H1 (cell line): ENCODE measurements around the gene USF1. TPM values are rescaled to one million over a fixed set of nuclear protein-coding genes. Genes with fewer than 3 reads are reported as not detected.
A peak's percentile ranks its signal among the peaks of the same experiment; 100 is the strongest.

Experiments
- CTCF ChIA-PET: fragments of 300-600 bp; sonication (Branson Sonifier 250); formaldehyde crosslinking; loops from one replicate; lab custom pipeline; 2021; ENCODE audit not compliant: partially characterized antibody; lab: Charles Lee
- POLR2A ChIA-PET: fragments of 300-600 bp; sonication (Branson Sonifier 250); formaldehyde crosslinking; loops from one replicate; lab custom pipeline; 2021; ENCODE audit warnings: inconsistent platforms; ENCODE audit not compliant: partially characterized antibody; lab: Charles Lee
- DNase-seq, 2 experiments: peaks; one replicate each; pipeline versions ENCODE4 v3.0.0 to v3.0.0-alpha.2; 2010 to 2022; ENCODE audit warnings: low spot score in 2 of 2, low read depth in 1 of 2, mixed read lengths in 1 of 2
- FAIRE-seq: peaks from 2 replicates; lab custom pipeline; 2011; peaks lifted over from hg19 to GRCh38; lab: Jason Lieb, UNC
- H2AFZ ChIP-seq: 2 replicates; pipeline ENCODE4 v1.8.1; 2012; ENCODE audit warnings: low read length, inconsistent platforms
- H2AK5ac ChIP-seq: 2 replicates; pipeline ENCODE4 v1.6.1; 2013; ENCODE audit warnings: low read depth, low read length
- H2BK120ac ChIP-seq: replicated peaks from 2 replicates; pipeline ENCODE3; 2013; ENCODE audit warnings: low read depth, low read length, inconsistent platforms
- H2BK12ac ChIP-seq: 2 replicates; pipeline ENCODE4 v1.6.1; 2013; ENCODE audit warnings: low read depth, low read length
- H2BK15ac ChIP-seq: 2 replicates; pipeline ENCODE4 v1.6.1; 2013; ENCODE audit warnings: low read length
- H2BK20ac ChIP-seq: 2 replicates; pipeline ENCODE4 v1.6.1; 2013; ENCODE audit warnings: low read length
- H2BK5ac ChIP-seq: 2 replicates; pipeline ENCODE4 v1.6.1; 2013; ENCODE audit warnings: low read depth, low read length
- H3K14ac ChIP-seq: 2 replicates; pipeline ENCODE4 v1.6.1; 2013; ENCODE audit warnings: inconsistent platforms; ENCODE audit not compliant: insufficient read length
- H3K18ac ChIP-seq: 2 replicates; pipeline ENCODE4 v1.6.1; 2013; ENCODE audit warnings: low read length; ENCODE audit errors: extremely low read depth
- H3K23ac ChIP-seq: 2 replicates; pipeline ENCODE4 v1.6.1; 2013; ENCODE audit warnings: inconsistent platforms; ENCODE audit not compliant: insufficient read length
- H3K23me2 ChIP-seq: 2 replicates; pipeline ENCODE4 v1.6.1; 2013; ENCODE audit warnings: low read depth, low read length
- H3K27ac ChIP-seq: 2 replicates; pipeline ENCODE4 v1.6.1; 2011; ENCODE audit warnings: low read depth, low read length, inconsistent platforms
- H3K27me3 ChIP-seq, 4 experiments: replicated peaks in 1 of 4; 1 replicate in 1 of 4; 2 replicates in 3 of 4; pipeline versions ENCODE4 v1.6.1 to v1.8.1; 2011 to 2013; ENCODE audit warnings: low read length in 3 of 4, mild to moderate bottlenecking in 3 of 4, inconsistent platforms in 2 of 4, mixed read lengths in 2 of 4, moderate library complexity in 1 of 4; ENCODE audit not compliant: control insufficient read depth in 3 of 4, insufficient read depth in 3 of 4; ENCODE audit errors: extremely low read depth in 1 of 4
- H3K36me3 ChIP-seq, 4 experiments: 2 replicates each; pipeline versions ENCODE4 v1.6.1 to v1.8.1; 2011 to 2013; ENCODE audit warnings: mild to moderate bottlenecking in 4 of 4, low read length in 3 of 4, moderate library complexity in 2 of 4, control low read depth in 1 of 4, inconsistent platforms in 1 of 4; ENCODE audit not compliant: insufficient read depth in 4 of 4, control insufficient read depth in 2 of 4
- H3K4ac ChIP-seq: replicated peaks from 2 replicates; pipeline ENCODE3; 2013; ENCODE audit warnings: low read length, low read depth, mixed read lengths, inconsistent platforms; ENCODE audit not compliant: insufficient read length
- H3K4me1 ChIP-seq, 4 experiments: replicated peaks in 1 of 4; 1 replicate in 1 of 4; 2 replicates in 3 of 4; pipeline versions ENCODE4 v1.6.1 to v1.8.1; 2011 to 2013; ENCODE audit warnings: low read length in 3 of 4, inconsistent platforms in 2 of 4, mixed read lengths in 1 of 4; ENCODE audit not compliant: insufficient read depth in 4 of 4, control insufficient read depth in 3 of 4
- H3K4me2 ChIP-seq, 2 experiments: 2 replicates each; pipeline versions ENCODE4 v1.6.1 to v1.8.1; 2011 to 2013; ENCODE audit warnings: low read depth in 2 of 2, low read length in 2 of 2, control low read depth in 1 of 2, inconsistent platforms in 1 of 2, mild to moderate bottlenecking in 1 of 2; ENCODE audit not compliant: insufficient read depth in 1 of 2
- H3K4me3 ChIP-seq, 4 experiments: fragments of 200-600, 300-600 bp in 1 of 4; sonication (generic), shearing (Covaris generic), sonication (Bioruptor Twin) in 1 of 4; 2 replicates each; pipeline versions ENCODE4 v1.5.1 to v1.8.1; 2011 to 2016; ENCODE audit warnings: low read length in 4 of 4, low read depth in 3 of 4, control low read depth in 2 of 4, inconsistent platforms in 2 of 4, mild to moderate bottlenecking in 2 of 4, mixed read lengths in 1 of 4, moderate library complexity in 1 of 4; ENCODE audit not compliant: insufficient read depth in 2 of 4; ENCODE audit errors: extremely low read depth in 1 of 4
- H3K56ac ChIP-seq: replicated peaks from 2 replicates; pipeline ENCODE3; 2013; ENCODE audit warnings: low read depth, mild to moderate bottlenecking, mixed read lengths, low read length, inconsistent platforms; ENCODE audit not compliant: insufficient read length
- H3K79me1 ChIP-seq: 2 replicates; pipeline ENCODE4 v1.6.1; 2013; ENCODE audit warnings: low read depth, low read length, control low read depth
- H3K79me2 ChIP-seq, 2 experiments: 2 replicates each; pipeline versions ENCODE4 v1.6.1 to v1.8.1; 2012 to 2013; ENCODE audit warnings: low read length in 2 of 2, mild to moderate bottlenecking in 2 of 2, inconsistent platforms in 1 of 2; ENCODE audit not compliant: insufficient read depth in 2 of 2, control insufficient read depth in 1 of 2
- H3K9ac ChIP-seq, 4 experiments: replicated peaks in 1 of 4; 1 replicate in 1 of 4; 2 replicates in 3 of 4; pipeline versions ENCODE4 v1.6.1 to v1.8.1; 2011 to 2013; ENCODE audit warnings: low read depth in 3 of 4, low read length in 3 of 4, control low read depth in 2 of 4, mild to moderate bottlenecking in 2 of 4, moderate library complexity in 2 of 4, inconsistent platforms in 1 of 4; ENCODE audit errors: extremely low read depth in 1 of 4
- H3K9me3 ChIP-seq, 2 experiments: 2 replicates each; pipeline versions ENCODE4 v1.6.1 to v1.8.1; 2012 to 2013; ENCODE audit warnings: mild to moderate bottlenecking in 2 of 2, moderate library complexity in 2 of 2, control low read depth in 1 of 2, inconsistent platforms in 1 of 2, low read depth in 1 of 2, low read length in 1 of 2, mixed read lengths in 1 of 2; ENCODE audit not compliant: insufficient read depth in 2 of 2
- H4K20me1 ChIP-seq, 2 experiments: replicated peaks in 1 of 2; 2 replicates each; pipeline versions ENCODE3 to v1.8.1; 2011 to 2013; ENCODE audit warnings: inconsistent platforms in 2 of 2, low read length in 2 of 2, mild to moderate bottlenecking in 1 of 2; ENCODE audit not compliant: insufficient read depth in 2 of 2, control insufficient read depth in 1 of 2
- H4K5ac ChIP-seq: 2 replicates; pipeline ENCODE4 v1.6.1; 2013; ENCODE audit warnings: low read length, low read depth, mixed read lengths, inconsistent platforms; ENCODE audit not compliant: insufficient read length
- H4K8ac ChIP-seq: 2 replicates; pipeline ENCODE4 v1.8.0; 2013; ENCODE audit warnings: mild to moderate bottlenecking, moderate library complexity, low read length, inconsistent platforms; ENCODE audit not compliant: insufficient read depth; ENCODE audit errors: extremely low read depth
- H4K91ac ChIP-seq: replicated peaks from 2 replicates; pipeline ENCODE3; 2013; ENCODE audit warnings: low read length, mixed read lengths, inconsistent platforms; ENCODE audit not compliant: insufficient read length
- EGR1 ChIP-seq: IDR thresholded peaks from 2 replicates; pipeline ENCODE4 v1.6.1; 2011; ENCODE audit warnings: low read depth, low read length, borderline replicate concordance
- RFX5 ChIP-seq: IDR thresholded peaks from 2 replicates; pipeline ENCODE4 v1.6.1; 2011; ENCODE audit warnings: low read depth, low read length, improper control_type of control experiment, borderline replicate concordance
- TAF7 ChIP-seq: optimal IDR thresholded peaks from 2 replicates; pipeline ENCODE3; 2011; ENCODE audit warnings: low read depth, mild to moderate bottlenecking, inconsistent platforms, low read length, moderate library complexity, borderline replicate concordance
- YY1 ChIP-seq: IDR thresholded peaks from 2 replicates; pipeline ENCODE4 v1.6.1; 2011; ENCODE audit warnings: low read depth, mild to moderate bottlenecking, low read length
- WGBS, 2 experiments: shearing (Covaris generic) in 1 of 2; methylation state at CpG; one replicate each; pipeline versions ENCODE4 v1.1.6 to v1.1.7; 2013 to 2015; ENCODE audit warnings: low lambda C conversion rate in 2 of 2, mixed read lengths in 2 of 2, inconsistent platforms in 1 of 2, low coverage in 1 of 2, missing lambda C conversion rate in 1 of 2; ENCODE audit not compliant: insufficient replicate concordance in 2 of 2, insufficient coverage in 1 of 2, insufficient read length in 1 of 2; ENCODE audit errors: extremely low coverage in 1 of 2, missing lambda C conversion rate in 1 of 2; 5-methylcytosine and 5-hydroxymethylcytosine counted together
- polyA plus RNA-seq, 7 experiments: library from polyadenylated mRNA; depleted of rRNA in 3 of 7; stranded (reverse) in 5 of 7; unstranded in 2 of 7; fragments of >200 nt in 5 of 7; fragments of 200-250 nt in 2 of 7; gene quantifications; 1 replicate in 5 of 7; 2 replicates in 1 of 7; 4 replicates in 1 of 7; pipeline versions ENCODE4 v1.2.1 to v1.2.3, GENCODE V29; 2011 to 2013; ENCODE audit warnings: missing spikeins in 2 of 7, mixed read lengths in 2 of 7
- total RNA-seq: library from RNA; stranded (reverse); fragmentation: NEBNext Ultra II Directional; extraction: Animal tissue kit (Norgen Biotek cat#: 25700); gene quantifications from 2 replicates; pipeline ENCODE4 v1.2.1, GENCODE V29; 2021
- TF ChIP-seq, protein P1 (sequence below): IDR thresholded peaks from 2 replicates; pipeline ENCODE4 v1.6.1; 2012; ENCODE audit warnings: inconsistent platforms

Gene USF1
- total and polyA plus RNA-seq, 2 of the 8 experiments (the other 6 are each of a cell fraction or from before 2014, with no cell fraction given), result 45.7 to 68.9 TPM

DNA sequence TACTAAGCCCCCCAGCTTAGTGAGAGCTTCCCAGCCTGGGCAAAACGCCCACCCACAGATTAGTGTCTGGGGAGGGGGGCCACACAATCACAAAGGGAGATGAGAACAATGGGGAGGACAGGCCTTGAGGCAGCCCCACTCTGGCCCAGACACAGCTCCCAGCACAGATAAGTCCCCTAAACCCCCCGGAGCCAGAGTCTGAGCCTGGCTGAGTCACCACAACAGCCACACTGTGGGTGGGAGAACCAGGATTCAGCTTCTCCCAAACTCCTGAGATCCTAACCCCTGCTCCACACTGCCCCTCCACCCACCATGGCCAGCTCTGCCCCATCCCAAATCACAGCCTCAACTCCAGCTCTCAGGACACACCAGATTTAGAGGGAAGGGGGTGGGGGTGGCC, 39.4 kb upstream of the USF1 start:
- Histone ChIP-seq H3K79me2 (no peaks in the 10 kb centered on the region), H3K23ac (no peak overlapping the region), H2BK120ac (no peak overlapping the region), H3K56ac (no peak overlapping the region), H2AFZ (no peak overlapping the region), H4K8ac (0 out of 2 replicates have a peak overlapping the region, but pooled peaks have one; percentile 9), H4K20me1 (no peaks in the 10 kb centered on the region), H3K27me3 (no peaks in the 10 kb centered on the region), H3K36me3 (no peaks in the 10 kb centered on the region), H3K9ac (no peak overlapping the region), H2BK12ac (no peak overlapping the region), H2AK5ac (no peak overlapping the region), H2BK15ac (0 out of 2 replicates have a peak overlapping the region, but pooled peaks have one; percentile 81), H3K18ac (no peak overlapping the region), H3K23me2 (peaks cover 2% of the 10 kb centered on the region; the same call in 1 of the 2 replicates), H2BK20ac (no peak overlapping the region), H3K4me2 (no peak overlapping the region), H4K5ac (no peak overlapping the region), H3K27ac (no peak overlapping the region), H3K4me1 (peaks cover 0 to 12% (median 0%) of the 10 kb centered on the region in 4 experiments; a peak in 3 of 7 replicates), H3K4me3 (no peak overlapping the region), H3K14ac (no peak overlapping the region), H3K4ac (no peak overlapping the region), H2BK5ac (no peak overlapping the region), H4K91ac (no peak overlapping the region), H3K9me3 (no peaks in the 10 kb centered on the region), H3K79me1 (no peaks in the 10 kb centered on the region)
- POLR2A ChIA-PET, result interaction anchor here (1.4 to 1.9 kb wide), 3 partner anchors 11 to 15 kb away, joined by 4 to 7 read pairs (median 5); partner anchors contain the start of genes ARHGAP30 and KLHDC9
- 86% methylated on average over 2 of the region's 2 CpGs; no CpG with 5 or more reads in 1 of the 2 experiments for WGBS, 2 experiments
- FAIRE-seq (no peak), DNase-seq (no peak)
- CTCF ChIA-PET, result interaction anchor here (1.1 to 11.9 kb wide), 4 partner anchors 13 to 43 kb away, joined by 3 to 156 read pairs (median 50); partner anchors contain the start of genes ARHGAP30 and KLHDC9
- TF ChIP-seq, protein P1, sequence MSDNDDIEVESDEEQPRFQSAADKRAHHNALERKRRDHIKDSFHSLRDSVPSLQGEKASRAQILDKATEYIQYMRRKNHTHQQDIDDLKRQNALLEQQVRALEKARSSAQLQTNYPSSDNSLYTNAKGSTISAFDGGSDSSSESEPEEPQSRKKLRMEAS, result no peak
- TF ChIP-seq TAF7 (no peak), EGR1 (no peak), YY1 (no peak), RFX5 (no peak)
